IMR-90 (cell line): Measurements from ENCODE around the gene FOXI1. TPM values are rescaled to one million over a fixed set of nuclear protein-coding genes. Genes with fewer than 3 reads are reported as not detected.

Source experiments
- ATAC-seq: fragments of 200-7000 bp; cut with Tn5 transposase; 2 replicates; pipeline ENCODE4 v1.9.1; 2020; ENCODE audit warnings: low read depth, mild to moderate bottlenecking, moderate library complexity
- BruUV-seq: library from RNA; stranded (reverse); fragments of 400-500 nt; replicated peaks from 2 replicates; lab custom pipeline; 2021; lab: Mats Ljungman, UMichigan
- CTCF ChIA-PET: fragments of 300-600 bp; formaldehyde crosslinking; extraction: SDS; loops from one replicate; lab custom pipeline; 2021; ENCODE audit warnings: antibody characterized with exemption; lab: Yijun Ruan, JAX
- POLR2A ChIA-PET: fragments of 300-600 bp; sonication (Branson Sonifier 250); formaldehyde crosslinking; loops from one replicate; lab custom pipeline; 2022; ENCODE audit warnings: antibody characterized with exemption; ENCODE audit not compliant: unreplicated experiment; lab: Charles Lee
- DNase-seq: peaks from one replicate; pipeline ENCODE4 v3.0.0; 2013
- H2AFZ ChIP-seq: replicated peaks from 2 replicates; pipeline ENCODE3; 2013; ENCODE audit warnings: low read length, mild to moderate bottlenecking; ENCODE audit not compliant: poor library complexity
- H2AK5ac ChIP-seq: 2 replicates; pipeline ENCODE4 v1.6.1; 2013; ENCODE audit warnings: low read depth, low read length, inconsistent platforms
- H2AK9ac ChIP-seq: replicated peaks from 2 replicates; pipeline ENCODE3; 2013; ENCODE audit warnings: mild to moderate bottlenecking, low read depth, low read length, moderate library complexity; ENCODE audit not compliant: poor library complexity
- H2BK120ac ChIP-seq: 2 replicates; pipeline ENCODE4 v1.6.1; 2013; ENCODE audit warnings: low read depth, low read length, inconsistent platforms
- H2BK15ac ChIP-seq: 3 replicates; pipeline ENCODE4 v1.6.1; 2013; ENCODE audit warnings: low read depth, low read length, inconsistent platforms
- H2BK20ac ChIP-seq: 2 replicates; pipeline ENCODE4 v1.6.1; 2013; ENCODE audit warnings: low read depth, mild to moderate bottlenecking, inconsistent platforms, low read length, moderate library complexity
- H2BK5ac ChIP-seq: 2 replicates; pipeline ENCODE4 v1.6.1; 2013; ENCODE audit warnings: mild to moderate bottlenecking, low read depth, low read length, inconsistent platforms; ENCODE audit not compliant: poor library complexity, severe bottlenecking
- H3K14ac ChIP-seq: replicated peaks from 2 replicates; pipeline ENCODE4 v1.6.1; 2013; ENCODE audit warnings: low read depth, low read length, inconsistent platforms
- H3K18ac ChIP-seq: 2 replicates; pipeline ENCODE4 v1.6.1; 2013; ENCODE audit warnings: low read depth, low read length, control low read depth
- H3K23ac ChIP-seq: 2 replicates; pipeline ENCODE4 v1.6.1; 2013; ENCODE audit warnings: low read depth, low read length, inconsistent platforms
- H3K27ac ChIP-seq: 2 replicates; pipeline ENCODE4 v1.5.1; 2013; ENCODE audit warnings: mild to moderate bottlenecking, control low read depth, low read length; ENCODE audit not compliant: insufficient read depth
- H3K27me3 ChIP-seq: 2 replicates; pipeline ENCODE4 v1.6.1; 2013; ENCODE audit warnings: low read length; ENCODE audit not compliant: control insufficient read depth, insufficient read depth
- H3K36me3 ChIP-seq: 2 replicates; pipeline ENCODE4 v1.6.1; 2013; ENCODE audit warnings: low read length, mixed read lengths; ENCODE audit not compliant: control insufficient read depth, insufficient read depth
- H3K4ac ChIP-seq: 2 replicates; pipeline ENCODE4 v1.6.1; 2013; ENCODE audit warnings: low read depth, low read length, inconsistent platforms
- H3K4me1 ChIP-seq: 2 replicates; pipeline ENCODE4 v1.6.1; 2013; ENCODE audit warnings: low read length, mixed read lengths; ENCODE audit not compliant: control insufficient read depth, insufficient read depth
- H3K4me2 ChIP-seq: 2 replicates; pipeline ENCODE4 v1.6.1; 2013; ENCODE audit warnings: low read depth, mild to moderate bottlenecking, control low read depth, low read length, moderate library complexity
- H3K4me3 ChIP-seq: 2 replicates; pipeline ENCODE4 v1.5.1; 2013; ENCODE audit warnings: low read depth, mild to moderate bottlenecking, control low read depth, low read length, moderate library complexity; ENCODE audit not compliant: insufficient read depth
- H3K56ac ChIP-seq: 2 replicates; pipeline ENCODE4 v1.6.1; 2013; ENCODE audit warnings: low read length, inconsistent platforms; ENCODE audit not compliant: insufficient read depth; ENCODE audit errors: extremely low read depth
- H3K79me1 ChIP-seq, 2 experiments: 2 replicates each; pipeline ENCODE4 v1.6.1; 2013; ENCODE audit warnings: low read length in 2 of 2, inconsistent platforms in 1 of 2, low read depth in 1 of 2
- H3K9ac ChIP-seq: 2 replicates; pipeline ENCODE4 v1.6.1; 2013; ENCODE audit warnings: low read depth, low read length, control low read depth
- H3K9me1 ChIP-seq: 2 replicates; pipeline ENCODE4 v1.6.1; 2013; ENCODE audit warnings: low read length, inconsistent platforms; ENCODE audit not compliant: insufficient read depth
- H3K9me3 ChIP-seq: 2 replicates; pipeline ENCODE4 v1.6.1; 2013; ENCODE audit warnings: low read length; ENCODE audit not compliant: control insufficient read depth, insufficient read depth
- H4K20me1 ChIP-seq: 2 replicates; pipeline ENCODE4 v1.6.1; 2013; ENCODE audit warnings: low read length, inconsistent platforms; ENCODE audit not compliant: insufficient read depth
- H4K5ac ChIP-seq: 2 replicates; pipeline ENCODE4 v1.6.1; 2013; ENCODE audit warnings: mild to moderate bottlenecking, low read depth, low read length, control low read depth
- H4K8ac ChIP-seq, 2 experiments: 2 replicates each; pipeline ENCODE4 v1.6.1; 2013; ENCODE audit warnings: low read depth in 2 of 2, low read length in 2 of 2, control low read depth in 1 of 2, inconsistent platforms in 1 of 2
- H4K91ac ChIP-seq: 2 replicates; pipeline ENCODE4 v1.6.1; 2013; ENCODE audit warnings: low read depth, low read length, inconsistent platforms; ENCODE audit not compliant: insufficient read depth
- BHLHE40 ChIP-seq: fragments of 150-350 bp; IDR thresholded peaks from 2 replicates; pipeline ENCODE4 v1.6.1; 2016; ENCODE audit warnings: mild to moderate bottlenecking, low read depth, low read length
- CEBPB ChIP-seq: IDR thresholded peaks from 2 replicates; pipeline ENCODE4 v1.6.1; 2012; ENCODE audit warnings: low read depth, low read length, improper control_type of control experiment
- ELK1 ChIP-seq: fragments of 150-350 bp; IDR thresholded peaks from 2 replicates; pipeline ENCODE4 v1.6.1; 2016; ENCODE audit warnings: low read depth, mild to moderate bottlenecking, low read length, moderate library complexity, borderline replicate concordance
- FOS ChIP-seq: fragments of 150-350 bp; IDR thresholded peaks from 2 replicates; pipeline ENCODE4 v1.6.1; 2016; ENCODE audit warnings: low read depth, low read length
- MAFK ChIP-seq: IDR thresholded peaks from 2 replicates; pipeline ENCODE4 v1.6.1; 2012; ENCODE audit warnings: low read depth, low read length, improper control_type of control experiment
- MAZ ChIP-seq: IDR thresholded peaks from 2 replicates; pipeline ENCODE4 v1.6.1; 2012; ENCODE audit warnings: low read depth, mild to moderate bottlenecking, low read length, improper control_type of control experiment, moderate library complexity, borderline replicate concordance
- MXI1 ChIP-seq: IDR thresholded peaks from 2 replicates; pipeline ENCODE4 v1.6.1; 2012; ENCODE audit warnings: low read depth, mild to moderate bottlenecking, low read length, moderate library complexity, borderline replicate concordance
- NFE2L2 ChIP-seq: fragments of 150-350 bp; IDR thresholded peaks from 2 replicates; pipeline ENCODE4 v1.6.1; 2016; ENCODE audit warnings: low read depth, mild to moderate bottlenecking, low read length
- RAD21 ChIP-seq: IDR thresholded peaks from 2 replicates; pipeline ENCODE4 v1.6.1; 2012; ENCODE audit warnings: low read length, improper control_type of control experiment
- RCOR1 ChIP-seq: IDR thresholded peaks from 2 replicates; pipeline ENCODE4 v1.6.1; 2012; ENCODE audit warnings: mild to moderate bottlenecking, low read length, improper control_type of control experiment; ENCODE audit not compliant: insufficient replicate concordance
- RFX5 ChIP-seq: IDR thresholded peaks from 2 replicates; pipeline ENCODE4 v1.8.0; 2012; ENCODE audit warnings: low read depth, mild to moderate bottlenecking, low read length, moderate library complexity
- SMC3 ChIP-seq: fragments of 150-350 bp; IDR thresholded peaks from 2 replicates; pipeline ENCODE4 v1.6.1; 2016; ENCODE audit warnings: low read depth, mild to moderate bottlenecking, antibody characterized with exemption, low read length, moderate library complexity
- WGBS, 2 experiments: methylation state at CpG; one replicate each; pipeline versions ENCODE4 v1.1.5 to v1.1.7; 2013; ENCODE audit warnings: missing lambda C conversion rate in 2 of 2; ENCODE audit not compliant: insufficient read length in 1 of 2; ENCODE audit errors: extremely low coverage in 2 of 2; 5-methylcytosine and 5-hydroxymethylcytosine counted together
- dilution Hi-C: fragments of 300-500 bp; cut with HindIII; formaldehyde crosslinking; loops from one replicate; pipeline ENCODE4 v1.14.3; 2018; ENCODE audit warnings: low sequenced_read_pairs; ENCODE audit not compliant: unreplicated experiment
- in situ Hi-C: fragments of 300-500 bp; cut with MboI; formaldehyde crosslinking; loops from 3 replicates; pipeline ENCODE4 v1.14.3; 2019; ENCODE audit warnings: low sequenced_read_pairs, inconsistent platforms, mixed read lengths
- intact Hi-C: fragments of 100-400 bp; cut with micrococcal nuclease; formaldehyde crosslinking; loops from 2 replicates; pipeline ENCODE4 v1.10.0; 2022
- polyA plus RNA-seq, 3 experiments: library from polyadenylated mRNA; depleted of rRNA; stranded (reverse); fragments of >200 nt; gene quantifications; 2 replicates each; pipeline ENCODE4 v1.2.3, GENCODE V29; 2012; ENCODE audit warnings: low replicate concordance in 1 of 3
- total RNA-seq: library from RNA; depleted of rRNA; stranded (reverse); fragments of >200 nt; gene quantifications from 2 replicates; pipeline ENCODE4 v1.2.3, GENCODE V29; 2012
- TF ChIP-seq, protein P1 (sequence below): fragments of 150-350 bp; IDR thresholded peaks from 2 replicates; pipeline ENCODE4 v1.6.1; 2017; ENCODE audit warnings: mild to moderate bottlenecking, antibody characterized with exemption, low read length, low read depth

FOXI1 gene
- total and polyA plus RNA-seq, 2 of the 4 experiments (the other 2 are of a cell fraction), result not detected

- no peak for TF ChIP-seq RFX5
- TF ChIP-seq MAZ, result no peak
Observed at GRCh38 chr5:170100066-170100943, 5.4 kb upstream of the FOXI1 start (continued).

GRCh38 chr5:170103447-170103846 lies 2.2 kb upstream of the FOXI1 start:
- DNase-seq, result no peak
- H3K56ac ChIP-seq, result no peak overlapping the region
- TF ChIP-seq SMC3, result no peak
- TF ChIP-seq RCOR1, result no peak
- no peak for TF ChIP-seq CEBPB
- TF ChIP-seq MXI1, result no peak
- no peak for TF ChIP-seq ELK1
- no peak for TF ChIP-seq BHLHE40
- no peak for TF ChIP-seq MAFK
- TF ChIP-seq MAZ, result no peak
- no peak for TF ChIP-seq NFE2L2
- no peak for TF ChIP-seq RFX5
- TF ChIP-seq RAD21, result no peak
- TF ChIP-seq FOS, result no peak
- TF ChIP-seq, protein P1, sequence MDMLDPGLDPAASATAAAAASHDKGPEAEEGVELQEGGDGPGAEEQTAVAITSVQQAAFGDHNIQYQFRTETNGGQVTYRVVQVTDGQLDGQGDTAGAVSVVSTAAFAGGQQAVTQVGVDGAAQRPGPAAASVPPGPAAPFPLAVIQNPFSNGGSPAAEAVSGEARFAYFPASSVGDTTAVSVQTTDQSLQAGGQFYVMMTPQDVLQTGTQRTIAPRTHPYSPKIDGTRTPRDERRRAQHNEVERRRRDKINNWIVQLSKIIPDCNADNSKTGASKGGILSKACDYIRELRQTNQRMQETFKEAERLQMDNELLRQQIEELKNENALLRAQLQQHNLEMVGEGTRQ, result no peak

More at GRCh38 chr5:170103447-170103846, 2.2 kb upstream of the FOXI1 start:
- Histone ChIP-seq H2AFZ (no peak overlapping the region), H3K4ac (no peak overlapping the region), H3K9ac (no peak overlapping the region), H3K4me2 (no peak overlapping the region), H2BK20ac (no peak overlapping the region), H2BK15ac (no peak overlapping the region), H4K20me1 (no peaks in the 10 kb centered on the region), H2AK5ac (no peak overlapping the region), H3K27ac (no peak overlapping the region), H3K18ac (no peak overlapping the region), H2BK120ac (no peak overlapping the region), H3K9me1 (no peaks in the 10 kb centered on the region), H3K9me3 (no peaks in the 10 kb centered on the region), H4K5ac (no peak overlapping the region), H3K4me3 (no peak overlapping the region), H3K4me1 (no peaks in the 10 kb centered on the region), H2AK9ac (no peak overlapping the region), H4K8ac (no peak overlapping the region), H3K27me3 (no peaks in the 10 kb centered on the region; the same call in 1 of the 2 replicates), H3K36me3 (no peaks in the 10 kb centered on the region), H2BK5ac (no peak overlapping the region), H4K91ac (no peak overlapping the region), H3K79me1 (no peaks in the 10 kb centered on the region), H3K23ac (no peak overlapping the region), H3K14ac (no peak overlapping the region)
- in situ Hi-C loops (loop anchor here (5.0 kb wide), 2 partner anchors 84 to 319 kb away; no protein-coding TSS in a partner anchor), dilution Hi-C loops (no loop called here), intact Hi-C loops (no loop called here)
- CTCF ChIA-PET, result no interaction called here
- ATAC-seq, result no peak
- BruUV-seq, result no TSS peak
- POLR2A ChIA-PET, result no interaction called here
- no CpG with 5 or more reads among the region's 1 CpG for WGBS, 2 experiments
